ENCODE data around the gene CAMK1D. TPM values are rescaled to one million over a fixed set of nuclear protein-coding genes. Genes with fewer than 3 reads are reported as not detected.

Gene CAMK1D
- total and polyA plus RNA-seq, 2 experiments from 2014 or later = 4.6 to 7.2 TPM

DNA sequence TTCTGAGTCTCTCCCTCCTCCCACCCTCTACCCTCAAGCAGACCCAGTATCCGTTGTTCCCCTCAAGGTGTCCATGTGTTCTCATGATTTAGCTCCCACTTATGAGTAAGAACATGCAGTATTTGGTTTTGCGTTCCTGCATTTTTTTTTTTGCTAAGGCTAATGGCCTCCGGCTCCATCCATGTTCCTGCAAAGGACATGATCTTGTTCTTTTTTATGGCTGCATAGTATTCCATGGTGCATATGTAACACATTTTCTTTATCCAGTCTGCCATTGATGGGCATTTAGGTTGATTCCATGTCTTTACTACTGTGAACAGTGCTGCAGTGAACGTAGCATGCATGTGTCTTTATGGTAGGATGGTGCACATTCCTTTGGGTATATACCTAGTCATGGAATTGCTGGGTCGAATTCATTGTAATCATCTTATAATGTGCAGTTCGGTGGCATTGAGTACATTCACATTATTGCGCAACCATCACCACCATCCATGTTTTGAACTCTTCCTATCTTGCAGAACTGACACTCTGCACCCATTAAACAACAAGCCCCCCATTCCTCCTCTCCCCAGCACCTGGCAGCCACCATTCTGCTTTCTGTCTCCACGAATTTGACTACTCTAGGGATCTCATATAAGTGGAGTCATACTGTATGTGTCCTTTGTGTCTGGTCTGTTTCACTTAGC lies 125.5 kb downstream of the CAMK1D start:
- DNase-seq (ENCODE audit: low spot score) (no peak), ATAC-seq (no peak)
- peaks cover 2% of the 10 kb centered on the region for H3K27me3 Mint-ChIP-seq (ENCODE audit: insufficient read depth, low read depth, poor library complexity)
- peaks cover 4% of the 10 kb centered on the region for H3K4me1 Mint-ChIP-seq
- H3F3A ChIP-seq (replicated peaks; ENCODE audit: low read depth) = no peaks in the 10 kb centered on the region
- no peak overlapping the region for H3K27ac Mint-ChIP-seq
- no peak overlapping the region for H3K4me2 ChIP-seq
- no peaks in the 10 kb centered on the region for H3K27me3 ChIP-seq (ENCODE audit: insufficient read depth)
- H2AFZ ChIP-seq = no peak overlapping the region
- H3K4me3 ChIP-seq = no peak overlapping the region
- TF ChIP-seq, protein P1, sequence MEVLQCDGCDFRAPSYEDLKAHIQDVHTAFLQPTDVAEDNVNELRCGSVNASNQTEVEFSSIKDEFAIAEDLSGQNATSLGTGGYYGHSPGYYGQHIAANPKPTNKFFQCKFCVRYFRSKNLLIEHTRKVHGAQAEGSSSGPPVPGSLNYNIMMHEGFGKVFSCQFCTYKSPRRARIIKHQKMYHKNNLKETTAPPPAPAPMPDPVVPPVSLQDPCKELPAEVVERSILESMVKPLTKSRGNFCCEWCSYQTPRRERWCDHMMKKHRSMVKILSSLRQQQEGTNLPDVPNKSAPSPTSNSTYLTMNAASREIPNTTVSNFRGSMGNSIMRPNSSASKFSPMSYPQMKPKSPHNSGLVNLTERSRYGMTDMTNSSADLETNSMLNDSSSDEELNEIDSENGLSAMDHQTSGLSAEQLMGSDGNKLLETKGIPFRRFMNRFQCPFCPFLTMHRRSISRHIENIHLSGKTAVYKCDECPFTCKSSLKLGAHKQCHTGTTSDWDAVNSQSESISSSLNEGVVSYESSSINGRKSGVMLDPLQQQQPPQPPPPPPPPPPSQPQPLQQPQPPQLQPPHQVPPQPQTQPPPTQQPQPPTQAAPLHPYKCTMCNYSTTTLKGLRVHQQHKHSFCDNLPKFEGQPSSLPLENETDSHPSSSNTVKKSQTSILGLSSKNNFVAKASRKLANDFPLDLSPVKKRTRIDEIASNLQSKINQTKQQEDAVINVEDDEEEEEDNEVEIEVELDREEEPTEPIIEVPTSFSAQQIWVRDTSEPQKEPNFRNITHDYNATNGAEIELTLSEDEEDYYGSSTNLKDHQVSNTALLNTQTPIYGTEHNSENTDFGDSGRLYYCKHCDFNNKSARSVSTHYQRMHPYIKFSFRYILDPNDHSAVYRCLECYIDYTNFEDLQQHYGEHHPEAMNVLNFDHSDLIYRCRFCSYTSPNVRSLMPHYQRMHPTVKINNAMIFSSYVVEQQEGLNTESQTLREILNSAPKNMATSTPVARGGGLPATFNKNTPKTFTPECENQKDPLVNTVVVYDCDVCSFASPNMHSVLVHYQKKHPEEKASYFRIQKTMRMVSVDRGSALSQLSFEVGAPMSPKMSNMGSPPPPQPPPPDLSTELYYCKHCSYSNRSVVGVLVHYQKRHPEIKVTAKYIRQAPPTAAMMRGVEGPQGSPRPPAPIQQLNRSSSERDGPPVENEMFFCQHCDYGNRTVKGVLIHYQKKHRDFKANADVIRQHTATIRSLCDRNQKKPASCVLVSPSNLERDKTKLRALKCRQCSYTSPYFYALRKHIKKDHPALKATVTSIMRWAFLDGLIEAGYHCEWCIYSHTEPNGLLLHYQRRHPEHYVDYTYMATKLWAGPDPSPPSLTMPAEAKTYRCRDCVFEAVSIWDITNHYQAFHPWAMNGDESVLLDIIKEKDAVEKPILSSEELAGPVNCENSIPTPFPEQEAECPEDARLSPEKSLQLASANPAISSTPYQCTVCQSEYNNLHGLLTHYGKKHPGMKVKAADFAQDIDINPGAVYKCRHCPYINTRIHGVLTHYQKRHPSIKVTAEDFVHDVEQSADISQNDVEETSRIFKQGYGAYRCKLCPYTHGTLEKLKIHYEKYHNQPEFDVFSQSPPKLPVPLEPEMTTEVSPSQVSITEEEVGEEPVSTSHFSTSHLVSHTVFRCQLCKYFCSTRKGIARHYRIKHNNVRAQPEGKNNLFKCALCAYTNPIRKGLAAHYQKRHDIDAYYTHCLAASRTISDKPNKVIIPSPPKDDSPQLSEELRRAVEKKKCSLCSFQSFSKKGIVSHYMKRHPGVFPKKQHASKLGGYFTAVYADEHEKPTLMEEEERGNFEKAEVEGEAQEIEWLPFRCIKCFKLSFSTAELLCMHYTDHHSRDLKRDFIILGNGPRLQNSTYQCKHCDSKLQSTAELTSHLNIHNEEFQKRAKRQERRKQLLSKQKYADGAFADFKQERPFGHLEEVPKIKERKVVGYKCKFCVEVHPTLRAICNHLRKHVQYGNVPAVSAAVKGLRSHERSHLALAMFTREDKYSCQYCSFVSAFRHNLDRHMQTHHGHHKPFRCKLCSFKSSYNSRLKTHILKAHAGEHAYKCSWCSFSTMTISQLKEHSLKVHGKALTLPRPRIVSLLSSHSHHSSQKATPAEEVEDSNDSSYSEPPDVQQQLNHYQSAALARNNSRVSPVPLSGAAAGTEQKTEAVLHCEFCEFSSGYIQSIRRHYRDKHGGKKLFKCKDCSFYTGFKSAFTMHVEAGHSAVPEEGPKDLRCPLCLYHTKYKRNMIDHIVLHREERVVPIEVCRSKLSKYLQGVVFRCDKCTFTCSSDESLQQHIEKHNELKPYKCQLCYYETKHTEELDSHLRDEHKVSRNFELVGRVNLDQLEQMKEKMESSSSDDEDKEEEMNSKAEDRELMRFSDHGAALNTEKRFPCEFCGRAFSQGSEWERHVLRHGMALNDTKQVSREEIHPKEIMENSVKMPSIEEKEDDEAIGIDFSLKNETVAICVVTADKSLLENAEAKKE (CRISPR knock-in tag; IDR thresholded peaks at IDR 0.05) = no peak
- no peak for TF ChIP-seq CREB1 (CRISPR knock-in tag; IDR thresholded peaks at IDR 0.05; ENCODE audit: low read depth)
- TF ChIP-seq, protein P2, sequence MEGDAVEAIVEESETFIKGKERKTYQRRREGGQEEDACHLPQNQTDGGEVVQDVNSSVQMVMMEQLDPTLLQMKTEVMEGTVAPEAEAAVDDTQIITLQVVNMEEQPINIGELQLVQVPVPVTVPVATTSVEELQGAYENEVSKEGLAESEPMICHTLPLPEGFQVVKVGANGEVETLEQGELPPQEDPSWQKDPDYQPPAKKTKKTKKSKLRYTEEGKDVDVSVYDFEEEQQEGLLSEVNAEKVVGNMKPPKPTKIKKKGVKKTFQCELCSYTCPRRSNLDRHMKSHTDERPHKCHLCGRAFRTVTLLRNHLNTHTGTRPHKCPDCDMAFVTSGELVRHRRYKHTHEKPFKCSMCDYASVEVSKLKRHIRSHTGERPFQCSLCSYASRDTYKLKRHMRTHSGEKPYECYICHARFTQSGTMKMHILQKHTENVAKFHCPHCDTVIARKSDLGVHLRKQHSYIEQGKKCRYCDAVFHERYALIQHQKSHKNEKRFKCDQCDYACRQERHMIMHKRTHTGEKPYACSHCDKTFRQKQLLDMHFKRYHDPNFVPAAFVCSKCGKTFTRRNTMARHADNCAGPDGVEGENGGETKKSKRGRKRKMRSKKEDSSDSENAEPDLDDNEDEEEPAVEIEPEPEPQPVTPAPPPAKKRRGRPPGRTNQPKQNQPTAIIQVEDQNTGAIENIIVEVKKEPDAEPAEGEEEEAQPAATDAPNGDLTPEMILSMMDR (conservative IDR thresholded peaks at IDR 0.05; ENCODE audit: low read depth in 2 of 2) = no peak
- TF ChIP-seq EZH2phosphoT487 (IDR thresholded peaks at IDR 0.05; ENCODE audit: unreplicated experiment) = no peak
- no peak for TF ChIP-seq ZNF114 (CRISPR knock-in tag; IDR thresholded peaks at IDR 0.05)
- TF ChIP-seq, protein P3, sequence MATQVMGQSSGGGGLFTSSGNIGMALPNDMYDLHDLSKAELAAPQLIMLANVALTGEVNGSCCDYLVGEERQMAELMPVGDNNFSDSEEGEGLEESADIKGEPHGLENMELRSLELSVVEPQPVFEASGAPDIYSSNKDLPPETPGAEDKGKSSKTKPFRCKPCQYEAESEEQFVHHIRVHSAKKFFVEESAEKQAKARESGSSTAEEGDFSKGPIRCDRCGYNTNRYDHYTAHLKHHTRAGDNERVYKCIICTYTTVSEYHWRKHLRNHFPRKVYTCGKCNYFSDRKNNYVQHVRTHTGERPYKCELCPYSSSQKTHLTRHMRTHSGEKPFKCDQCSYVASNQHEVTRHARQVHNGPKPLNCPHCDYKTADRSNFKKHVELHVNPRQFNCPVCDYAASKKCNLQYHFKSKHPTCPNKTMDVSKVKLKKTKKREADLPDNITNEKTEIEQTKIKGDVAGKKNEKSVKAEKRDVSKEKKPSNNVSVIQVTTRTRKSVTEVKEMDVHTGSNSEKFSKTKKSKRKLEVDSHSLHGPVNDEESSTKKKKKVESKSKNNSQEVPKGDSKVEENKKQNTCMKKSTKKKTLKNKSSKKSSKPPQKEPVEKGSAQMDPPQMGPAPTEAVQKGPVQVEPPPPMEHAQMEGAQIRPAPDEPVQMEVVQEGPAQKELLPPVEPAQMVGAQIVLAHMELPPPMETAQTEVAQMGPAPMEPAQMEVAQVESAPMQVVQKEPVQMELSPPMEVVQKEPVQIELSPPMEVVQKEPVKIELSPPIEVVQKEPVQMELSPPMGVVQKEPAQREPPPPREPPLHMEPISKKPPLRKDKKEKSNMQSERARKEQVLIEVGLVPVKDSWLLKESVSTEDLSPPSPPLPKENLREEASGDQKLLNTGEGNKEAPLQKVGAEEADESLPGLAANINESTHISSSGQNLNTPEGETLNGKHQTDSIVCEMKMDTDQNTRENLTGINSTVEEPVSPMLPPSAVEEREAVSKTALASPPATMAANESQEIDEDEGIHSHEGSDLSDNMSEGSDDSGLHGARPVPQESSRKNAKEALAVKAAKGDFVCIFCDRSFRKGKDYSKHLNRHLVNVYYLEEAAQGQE (IDR thresholded peaks at IDR 0.05; ENCODE audit: unreplicated experiment) = no peak
- TF ChIP-seq, protein P4, sequence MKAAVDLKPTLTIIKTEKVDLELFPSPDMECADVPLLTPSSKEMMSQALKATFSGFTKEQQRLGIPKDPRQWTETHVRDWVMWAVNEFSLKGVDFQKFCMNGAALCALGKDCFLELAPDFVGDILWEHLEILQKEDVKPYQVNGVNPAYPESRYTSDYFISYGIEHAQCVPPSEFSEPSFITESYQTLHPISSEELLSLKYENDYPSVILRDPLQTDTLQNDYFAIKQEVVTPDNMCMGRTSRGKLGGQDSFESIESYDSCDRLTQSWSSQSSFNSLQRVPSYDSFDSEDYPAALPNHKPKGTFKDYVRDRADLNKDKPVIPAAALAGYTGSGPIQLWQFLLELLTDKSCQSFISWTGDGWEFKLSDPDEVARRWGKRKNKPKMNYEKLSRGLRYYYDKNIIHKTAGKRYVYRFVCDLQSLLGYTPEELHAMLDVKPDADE (IDR thresholded peaks at IDR 0.05) = no peak
- TF ChIP-seq JUNB (IDR thresholded peaks at IDR 0.05; ENCODE audit: unreplicated experiment) = no peak
- no peak for TF ChIP-seq ZNF331 (CRISPR knock-in tag; IDR thresholded peaks at IDR 0.05; ENCODE audit: low read depth)
- no peak for TF ChIP-seq NANOG (IDR thresholded peaks at IDR 0.05; ENCODE audit: borderline replicate concordance)
- TF ChIP-seq STAT1 (IDR thresholded peaks at IDR 0.05; ENCODE audit: unreplicated experiment) = no peak
- TF ChIP-seq EZH2 (IDR thresholded peaks at IDR 0.05; ENCODE audit: low read depth, unreplicated experiment) = no peak
- no peak for TF ChIP-seq POLR2AphosphoS5 (IDR thresholded peaks at IDR 0.05; ENCODE audit: low read depth)
- H3K4me1 ChIP-seq (ENCODE audit: insufficient read depth) = no peaks in the 10 kb centered on the region
- no peaks in the 10 kb centered on the region; the same call in 2 of the 3 replicates for H3K36me3 Mint-ChIP-seq (ENCODE audit: low read depth)
- H4K20me1 ChIP-seq (replicated peaks; ENCODE audit: insufficient read depth) = no peaks in the 10 kb centered on the region
- no peak overlapping the region for H3K4me3 Mint-ChIP-seq
- H3K36me3 ChIP-seq (ENCODE audit: insufficient read depth) = no peaks in the 10 kb centered on the region
- H3K27ac ChIP-seq (ENCODE audit: low read depth) = no peak overlapping the region
- H3K9me3 Mint-ChIP-seq = no peaks in the 10 kb centered on the region; the same call in 2 of the 3 replicates
- H3K79me2 ChIP-seq (replicated peaks; ENCODE audit: insufficient read depth) = no peaks in the 10 kb centered on the region
- 0 out of 2 replicates have a peak, but pooled peaks cover 6% of the 10 kb centered on the region for H3K9me2 ChIP-seq (ENCODE audit: insufficient read depth)
